Neural crest cell (in vitro differentiated cells): ENCODE results near the gene HIP1. TPM values are rescaled to one million over a fixed set of nuclear protein-coding genes. Genes with fewer than 3 reads are reported as not detected.
"Not testable (repeated sequence)": the region's sequence is repeated elsewhere in the genome, so short reads cannot be mapped to it uniquely, and the experiment has no call there.

ENCODE experiments used
- DNase-seq: peaks from one replicate; pipeline ENCODE4 v3.0.0; 2021; ENCODE audit warnings: low read depth, mixed read lengths, low spot score
- H3K27ac Mint-ChIP-seq: one replicate; pipeline ENCODE4 v1.8.0; 2021; ENCODE audit warnings: mild to moderate bottlenecking, mixed read lengths; ENCODE audit not compliant: unreplicated experiment
- H3K27me3 Mint-ChIP-seq: 2 replicates; pipeline ENCODE4 v1.8.0; 2021; ENCODE audit warnings: low read depth, mild to moderate bottlenecking, mixed read lengths
- H3K36me3 Mint-ChIP-seq: 2 replicates; pipeline ENCODE4 v1.8.0; 2021; ENCODE audit warnings: low read depth, mild to moderate bottlenecking, mixed read lengths
- H3K4me1 Mint-ChIP-seq: 2 replicates; pipeline ENCODE4 v1.8.0; 2021; ENCODE audit warnings: mixed read lengths
- H3K4me3 Mint-ChIP-seq: one replicate; pipeline ENCODE4 v1.8.0; 2021; ENCODE audit warnings: mild to moderate bottlenecking, mixed read lengths
- H3K9me3 Mint-ChIP-seq: 2 replicates; pipeline ENCODE4 v1.8.0; 2021; ENCODE audit warnings: mixed read lengths
- CTCF ChIP-seq: fragments of 200-600 bp; sonication (generic); conservative IDR thresholded peaks from 2 replicates; pipeline ENCODE4 v1.5.0; 2021; ENCODE audit warnings: antibody characterized with exemption, mild to moderate bottlenecking
- total RNA-seq: library from RNA; stranded (reverse); gene quantifications from 2 replicates; pipeline ENCODE4 v1.2.1, GENCODE V29; 2021

HIP1 gene
- total RNA-seq, 1 donor from 2014 or later = 87.3 TPM

GRCh38 chr7:75772081-75773077 lies 33.6 kb upstream of the HIP1 start, which contains the start of gene CCL26:
Gene CCL26, minus strand, starts transcription at chr7:75772211. Its CDS starts 35 bp downstream, at chr7:75772176.
- no peak for TF ChIP-seq CTCF
- no peak for DNase-seq
- Mint-ChIP-seq H3K4me3 (no peak within 1 kb of the TSS), H3K27me3 (no peaks in the 10 kb centered on the region), H3K9me3 (peaks cover 2% of the 10 kb centered on the region), H3K4me1 (no peaks in the 10 kb centered on the region), H3K27ac (no peak within 1 kb of the TSS), H3K36me3 (no peaks in the 10 kb centered on the region)

- H3K4me3 Mint-ChIP-seq = no peak overlapping the region
- H3K36me3 Mint-ChIP-seq = no peaks in the 10 kb centered on the region
- TF ChIP-seq CTCF = no peak
- H3K27ac Mint-ChIP-seq = no peak overlapping the region
- H3K9me3 Mint-ChIP-seq = peaks cover 3% of the 10 kb centered on the region
- H3K4me1 Mint-ChIP-seq = no peaks in the 10 kb centered on the region
- DNase-seq = no peak
- no peaks in the 10 kb centered on the region for H3K27me3 Mint-ChIP-seq
These were observed 32.5 kb upstream of the HIP1 start for GRCh38 chr7:75771224-75771623.

DNA sequence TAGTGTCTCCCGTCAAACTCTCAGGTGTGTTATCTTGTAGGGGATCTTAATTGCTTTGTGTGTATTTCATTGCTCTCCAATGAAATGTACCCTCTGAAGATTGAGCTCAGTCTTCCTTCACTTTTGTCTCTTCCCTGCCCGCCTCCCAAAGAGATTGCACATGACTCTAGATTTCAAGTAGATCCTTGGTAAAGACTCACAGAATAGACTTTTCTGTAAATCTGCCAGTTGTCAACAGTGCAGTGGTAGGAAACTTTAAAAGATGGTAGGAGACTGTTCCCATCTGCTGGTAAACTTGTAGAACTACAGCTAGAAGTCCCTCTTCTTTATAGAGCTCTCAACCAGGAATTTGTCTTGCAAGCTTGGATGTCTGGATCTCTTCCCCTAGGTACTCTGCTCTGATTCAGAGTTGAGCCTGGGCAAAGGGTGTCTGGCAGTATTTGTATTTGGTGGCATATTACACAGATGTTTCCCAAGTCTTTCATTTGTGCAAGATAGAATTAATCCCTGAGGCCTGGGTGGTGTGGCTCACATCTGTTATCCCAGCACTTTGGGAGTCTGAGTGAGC lies 23.7 kb upstream of the HIP1 start:
- DNase-seq = no peak
- H3K27ac Mint-ChIP-seq = no peak overlapping the region
- TF ChIP-seq CTCF = peak; percentile 80
- no peaks in the 10 kb centered on the region for H3K27me3 Mint-ChIP-seq
- H3K4me3 Mint-ChIP-seq = no peak overlapping the region
- no peaks in the 10 kb centered on the region for H3K36me3 Mint-ChIP-seq
- H3K4me1 Mint-ChIP-seq = peaks cover 3% of the 10 kb centered on the region
- H3K9me3 Mint-ChIP-seq = peaks cover 1% of the 10 kb centered on the region

GRCh38 chr7:75761801-75762200 lies 23.1 kb upstream of the HIP1 start:
- not testable (repeated sequence) for H3K4me1 Mint-ChIP-seq, H3K9me3 Mint-ChIP-seq, H3K4me3 Mint-ChIP-seq, H3K27me3 Mint-ChIP-seq, H3K27ac Mint-ChIP-seq, DNase-seq, H3K36me3 Mint-ChIP-seq

GRCh38 chr7:75758491-75758890 lies 19.8 kb upstream of the HIP1 start:
- Mint-ChIP-seq H3K4me3 (no peak overlapping the region), H3K36me3 (no peaks in the 10 kb centered on the region), H3K9me3 (no peaks in the 10 kb centered on the region), H3K27me3 (no peaks in the 10 kb centered on the region), H3K27ac (no peak overlapping the region), H3K4me1 (peaks cover 6% of the 10 kb centered on the region)
- TF ChIP-seq CTCF = no peak
- DNase-seq = no peak

DNA sequence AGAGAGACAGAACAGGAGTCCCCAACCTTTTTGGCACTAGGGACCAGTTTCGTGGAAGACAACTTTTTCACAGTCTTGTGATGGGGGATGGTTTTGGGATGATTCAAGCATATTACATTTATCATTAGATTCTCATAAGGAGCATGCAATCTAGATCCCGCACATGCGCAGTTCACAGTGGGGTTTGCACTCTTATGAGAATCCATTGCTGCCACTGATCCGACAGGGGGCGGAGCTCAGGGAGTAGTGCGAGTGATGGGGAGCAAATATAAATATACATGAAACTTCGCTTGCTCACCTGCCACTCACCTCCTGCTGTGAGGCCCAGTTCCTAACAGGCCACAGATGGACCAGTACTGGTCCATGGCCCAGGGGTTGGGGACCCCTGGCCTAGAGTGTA lies 19.1 kb upstream of the HIP1 start:
- Mint-ChIP-seq H3K4me1 (peaks cover 9% of the 10 kb centered on the region), H3K27me3 (no peaks in the 10 kb centered on the region), H3K36me3 (no peaks in the 10 kb centered on the region), H3K4me3 (no peak overlapping the region), H3K27ac (no peak overlapping the region), H3K9me3 (no peaks in the 10 kb centered on the region)
- DNase-seq = no peak
- TF ChIP-seq CTCF = no peak
